Ramos (cell line): ENCODE measurements around the gene TESMIN.

Experiments used
- in situ Hi-C: fragments of 300-500 bp; cut with MboI; formaldehyde crosslinking; loops from one replicate; pipeline ENCODE4 v1.14.3; 2022; ENCODE audit warnings: low sequenced_read_pairs; ENCODE audit not compliant: unreplicated experiment

TESMIN gene

GRCh38 chr11:68715456-68716122 lies 35.7 kb downstream of the TESMIN start:
- in situ Hi-C loops, result no loop called here

GRCh38 chr11:68714060-68714856 lies 37.1 kb downstream of the TESMIN start:
- in situ Hi-C loops, result no loop called here

GRCh38 chr11:68711114-68711513 lies 40.2 kb downstream of the TESMIN start:
- in situ Hi-C loops, result no loop called here

GRCh38 chr11:68710409-68710808 lies 40.9 kb downstream of the TESMIN start:
- in situ Hi-C loops, result no loop called here

GRCh38 chr11:68709062-68709461 lies 42.3 kb downstream of the TESMIN start:
- in situ Hi-C loops, result no loop called here

GRCh38 chr11:68707527-68707926 lies 43.8 kb downstream of the TESMIN start:
- in situ Hi-C loops, result no loop called here

- in situ Hi-C loops, result no loop called here
Observed at GRCh38 chr11:68704887-68705286, 46.4 kb downstream of the TESMIN start.

GRCh38 chr11:68698993-68699392 lies 52.3 kb downstream of the TESMIN start:
- in situ Hi-C loops, result no loop called here

GRCh38 chr11:68695531-68695930 lies 55.8 kb downstream of the TESMIN start:
- in situ Hi-C loops, result no loop called here

GRCh38 chr11:68694431-68695297 lies 56.7 kb downstream of the TESMIN start:
- in situ Hi-C loops, result no loop called here

- in situ Hi-C loops, result no loop called here
Observed at GRCh38 chr11:68693484-68693882, 57.8 kb downstream of the TESMIN start.

GRCh38 chr11:68692871-68693483 lies 58.3 kb downstream of the TESMIN start:
- in situ Hi-C loops, result no loop called here

GRCh38 chr11:68692115-68692514 lies 59.2 kb downstream of the TESMIN start:
- in situ Hi-C loops, result no loop called here

- in situ Hi-C loops, result no loop called here
Observed at GRCh38 chr11:68691402-68691784, 59.9 kb downstream of the TESMIN start.

- in situ Hi-C loops, result no loop called here
Observed at GRCh38 chr11:68690671-68691401, 60.5 kb downstream of the TESMIN start.

GRCh38 chr11:68689737-68690625 lies 61.3 kb downstream of the TESMIN start:
- in situ Hi-C loops, result no loop called here

- in situ Hi-C loops, result no loop called here
Observed at GRCh38 chr11:68688881-68689280, 62.4 kb downstream of the TESMIN start.

- in situ Hi-C loops, result no loop called here
Observed at GRCh38 chr11:68687986-68688385, 63.3 kb downstream of the TESMIN start.

- in situ Hi-C loops, result no loop called here
Observed at GRCh38 chr11:68687311-68687710, 64.0 kb downstream of the TESMIN start.
